ENCODE data around the gene RINT1.

The RINT1 gene

DNA sequence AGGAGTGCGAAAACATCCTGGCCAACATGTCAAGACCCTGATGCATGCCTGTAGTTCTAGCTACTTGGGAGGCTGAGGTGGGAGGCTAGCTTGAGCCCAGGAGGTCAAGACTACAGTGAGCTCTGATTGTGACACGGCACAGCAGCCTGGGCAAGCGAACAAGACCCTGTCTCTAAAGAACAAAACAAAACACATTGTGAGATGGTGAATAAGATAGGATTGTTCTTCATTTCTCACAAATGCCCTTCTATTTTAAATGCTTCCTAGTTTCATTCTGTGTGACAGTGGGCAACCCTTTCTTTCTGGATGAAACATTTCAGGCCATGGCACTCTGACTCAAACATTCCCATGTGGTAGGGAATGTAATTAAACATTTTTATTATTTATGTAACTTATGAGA lies 35.8 kb downstream of the RINT1 start:
- Histone ChIP-seq H3K4me2 (ENCODE audit: insufficient read depth, low read length) (no peak overlapping the region), H3K27me3 (ENCODE audit: insufficient read depth, low read length, poor library complexity) (no peaks in the 10 kb centered on the region), H3K36me3 (ENCODE audit: insufficient read depth, low read length) (peaks cover 49% of the 10 kb centered on the region), H3K27ac (ENCODE audit: low read length) (no peak overlapping the region), H3K79me2 (ENCODE audit: insufficient read depth, low read length) (no peaks in the 10 kb centered on the region), H3K9ac (ENCODE audit: low read depth, low read length) (no peak overlapping the region), H2AFZ (ENCODE audit: low read depth, low read length) (no peak overlapping the region), H4K20me1 (ENCODE audit: insufficient read depth, low read length) (no peaks in the 10 kb centered on the region), H3K4me3 (ENCODE audit: low read depth in 1 of 2, low read length in 2 of 2) (no peak overlapping the region), H3K4me1 (ENCODE audit: insufficient read depth, low read length) (no peaks in the 10 kb centered on the region), H3K9me3 (ENCODE audit: insufficient read depth, low read length, severe bottlenecking) (no peaks in the 10 kb centered on the region)
- no peak for ATAC-seq (ENCODE audit: insufficient read depth, low read depth)
- DNase-seq: no peak
- TF ChIP-seq, protein P1, sequence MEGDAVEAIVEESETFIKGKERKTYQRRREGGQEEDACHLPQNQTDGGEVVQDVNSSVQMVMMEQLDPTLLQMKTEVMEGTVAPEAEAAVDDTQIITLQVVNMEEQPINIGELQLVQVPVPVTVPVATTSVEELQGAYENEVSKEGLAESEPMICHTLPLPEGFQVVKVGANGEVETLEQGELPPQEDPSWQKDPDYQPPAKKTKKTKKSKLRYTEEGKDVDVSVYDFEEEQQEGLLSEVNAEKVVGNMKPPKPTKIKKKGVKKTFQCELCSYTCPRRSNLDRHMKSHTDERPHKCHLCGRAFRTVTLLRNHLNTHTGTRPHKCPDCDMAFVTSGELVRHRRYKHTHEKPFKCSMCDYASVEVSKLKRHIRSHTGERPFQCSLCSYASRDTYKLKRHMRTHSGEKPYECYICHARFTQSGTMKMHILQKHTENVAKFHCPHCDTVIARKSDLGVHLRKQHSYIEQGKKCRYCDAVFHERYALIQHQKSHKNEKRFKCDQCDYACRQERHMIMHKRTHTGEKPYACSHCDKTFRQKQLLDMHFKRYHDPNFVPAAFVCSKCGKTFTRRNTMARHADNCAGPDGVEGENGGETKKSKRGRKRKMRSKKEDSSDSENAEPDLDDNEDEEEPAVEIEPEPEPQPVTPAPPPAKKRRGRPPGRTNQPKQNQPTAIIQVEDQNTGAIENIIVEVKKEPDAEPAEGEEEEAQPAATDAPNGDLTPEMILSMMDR (IDR thresholded peaks at IDR 0.05; ENCODE audit: borderline replicate concordance, extremely low read depth, low read length, poor library complexity, severe bottlenecking): no peak
- no peak for TF ChIP-seq EZH2 (IDR thresholded peaks at IDR 0.05; ENCODE audit: borderline replicate concordance, low read depth, low read length, severe bottlenecking)

DNA sequence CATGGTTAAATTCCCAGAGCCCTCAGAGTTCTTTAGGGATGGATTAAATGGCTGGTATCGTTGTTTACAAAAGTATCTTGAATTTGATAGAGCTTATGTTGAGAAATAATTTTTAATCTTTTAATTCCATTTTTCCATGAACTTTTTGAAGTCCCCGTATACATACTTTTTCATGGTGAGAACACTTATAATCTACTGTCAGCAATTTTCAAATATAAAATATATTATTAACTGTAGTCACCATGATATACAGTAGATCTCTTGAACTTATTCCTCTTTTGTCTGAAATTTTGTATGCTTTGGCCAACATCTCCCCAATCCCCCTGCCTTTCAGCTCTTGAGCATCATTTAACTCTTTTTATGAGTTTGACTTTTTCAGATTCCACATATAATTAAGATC lies 39.9 kb downstream of the RINT1 start:
- H3K36me3 ChIP-seq (ENCODE audit: insufficient read depth, low read length): peaks cover 12% of the 10 kb centered on the region
- no peak for DNase-seq
- H3K4me1 ChIP-seq (ENCODE audit: insufficient read depth, low read length): no peaks in the 10 kb centered on the region
- no peaks in the 10 kb centered on the region for H3K79me2 ChIP-seq (ENCODE audit: insufficient read depth, low read length)
- H3K4me3 ChIP-seq (ENCODE audit: low read depth in 1 of 2, low read length in 2 of 2): no peak overlapping the region
- no peak for TF ChIP-seq EZH2 (IDR thresholded peaks at IDR 0.05; ENCODE audit: borderline replicate concordance, low read depth, low read length, severe bottlenecking)
- TF ChIP-seq, protein P1 (IDR thresholded peaks at IDR 0.05; ENCODE audit: borderline replicate concordance, extremely low read depth, low read length, poor library complexity, severe bottlenecking): no peak
- H4K20me1 ChIP-seq (ENCODE audit: insufficient read depth, low read length): no peaks in the 10 kb centered on the region
- H2AFZ ChIP-seq (ENCODE audit: low read depth, low read length): no peak overlapping the region
- H3K27ac ChIP-seq (ENCODE audit: low read length): no peak overlapping the region
- H3K27me3 ChIP-seq (ENCODE audit: insufficient read depth, low read length, poor library complexity): no peaks in the 10 kb centered on the region
- no peak overlapping the region for H3K4me2 ChIP-seq (ENCODE audit: insufficient read depth, low read length)
- H3K9me3 ChIP-seq (ENCODE audit: insufficient read depth, low read length, severe bottlenecking): no peaks in the 10 kb centered on the region
- ATAC-seq (ENCODE audit: insufficient read depth, low read depth): no peak
- H3K9ac ChIP-seq (ENCODE audit: low read depth, low read length): no peak overlapping the region

DNA sequence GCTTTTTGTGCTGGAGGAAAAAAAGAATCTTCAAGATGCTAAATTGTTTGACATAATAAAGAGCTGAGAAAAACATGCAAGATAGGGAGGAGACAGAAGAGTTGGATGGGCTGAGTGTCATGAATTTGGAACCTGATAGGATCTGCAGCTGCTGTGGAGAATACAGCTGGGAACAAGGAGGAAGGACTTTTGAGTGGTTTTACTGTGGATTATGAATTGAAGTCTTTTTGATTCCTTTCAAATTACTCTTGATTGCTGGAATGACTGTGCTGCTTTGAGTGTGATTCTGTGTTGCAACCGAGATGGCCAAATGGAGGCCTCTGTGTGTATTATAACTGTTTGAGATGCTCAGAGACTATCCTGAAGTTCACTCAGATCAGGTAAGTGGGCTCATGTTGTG lies 45.2 kb downstream of the RINT1 start:
- no peaks in the 10 kb centered on the region for H3K27me3 ChIP-seq (ENCODE audit: insufficient read depth, low read length, poor library complexity)
- ATAC-seq (ENCODE audit: insufficient read depth, low read depth) (no peak), DNase-seq (no peak)
- H3K79me2 ChIP-seq (ENCODE audit: insufficient read depth, low read length): no peaks in the 10 kb centered on the region
- H3K9me3 ChIP-seq (ENCODE audit: insufficient read depth, low read length, severe bottlenecking): no peaks in the 10 kb centered on the region
- no peak overlapping the region for H3K4me3 ChIP-seq (ENCODE audit: low read depth in 1 of 2, low read length in 2 of 2)
- H3K4me2 ChIP-seq (ENCODE audit: insufficient read depth, low read length): no peak overlapping the region
- no peak overlapping the region for H3K9ac ChIP-seq (ENCODE audit: low read depth, low read length)
- H3K27ac ChIP-seq (ENCODE audit: low read length): no peak overlapping the region
- no peaks in the 10 kb centered on the region for H4K20me1 ChIP-seq (ENCODE audit: insufficient read depth, low read length)
- TF ChIP-seq EZH2 (IDR thresholded peaks at IDR 0.05; ENCODE audit: borderline replicate concordance, low read depth, low read length, severe bottlenecking): no peak
- TF ChIP-seq, protein P1 (IDR thresholded peaks at IDR 0.05; ENCODE audit: borderline replicate concordance, extremely low read depth, low read length, poor library complexity, severe bottlenecking): no peak
- H2AFZ ChIP-seq (ENCODE audit: low read depth, low read length): no peak overlapping the region
- no peaks in the 10 kb centered on the region for H3K4me1 ChIP-seq (ENCODE audit: insufficient read depth, low read length)
- H3K36me3 ChIP-seq (ENCODE audit: insufficient read depth, low read length): no peaks in the 10 kb centered on the region

DNA sequence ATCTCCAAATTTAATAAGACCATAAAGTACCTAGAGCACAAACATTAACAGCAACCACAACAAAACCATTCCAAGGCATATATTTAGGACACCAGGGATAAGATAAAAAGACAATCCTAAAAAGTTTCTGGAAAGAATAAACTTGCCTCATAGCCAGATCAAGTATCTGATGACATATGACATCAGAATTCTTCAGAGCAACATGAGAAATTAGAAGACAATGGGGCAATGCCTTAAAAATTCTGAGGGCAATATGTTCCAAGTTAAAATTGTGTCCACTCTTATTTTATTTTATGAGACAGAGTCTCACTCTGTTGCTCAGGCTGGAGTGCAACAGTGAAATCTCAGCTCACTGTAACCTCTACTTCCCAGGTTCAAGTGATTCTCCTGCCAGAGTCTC lies 46.5 kb downstream of the RINT1 start:
- no peaks in the 10 kb centered on the region for H3K4me1 ChIP-seq (ENCODE audit: insufficient read depth, low read length)
- no peak overlapping the region for H3K9ac ChIP-seq (ENCODE audit: low read depth, low read length)
- no peaks in the 10 kb centered on the region for H3K9me3 ChIP-seq (ENCODE audit: insufficient read depth, low read length, severe bottlenecking)
- H2AFZ ChIP-seq (ENCODE audit: low read depth, low read length): no peak overlapping the region
- H3K4me3 ChIP-seq (ENCODE audit: low read depth in 1 of 2, low read length in 2 of 2): no peak overlapping the region
- no peak overlapping the region for H3K4me2 ChIP-seq (ENCODE audit: insufficient read depth, low read length)
- H3K36me3 ChIP-seq (ENCODE audit: insufficient read depth, low read length): no peaks in the 10 kb centered on the region
- DNase-seq (no peak), ATAC-seq (ENCODE audit: insufficient read depth, low read depth) (no peak)
- TF ChIP-seq, protein P1 (IDR thresholded peaks at IDR 0.05; ENCODE audit: borderline replicate concordance, extremely low read depth, low read length, poor library complexity, severe bottlenecking): no peak
- no peak for TF ChIP-seq EZH2 (IDR thresholded peaks at IDR 0.05; ENCODE audit: borderline replicate concordance, low read depth, low read length, severe bottlenecking)
- no peaks in the 10 kb centered on the region for H3K27me3 ChIP-seq (ENCODE audit: insufficient read depth, low read length, poor library complexity)
- H4K20me1 ChIP-seq (ENCODE audit: insufficient read depth, low read length): no peaks in the 10 kb centered on the region
- no peak overlapping the region for H3K27ac ChIP-seq (ENCODE audit: low read length)
- no peaks in the 10 kb centered on the region for H3K79me2 ChIP-seq (ENCODE audit: insufficient read depth, low read length)

Measured in DND-41 (cell line).